Measurements from ENCODE around the gene TRIM28. TPM values are rescaled to one million over a fixed set of nuclear protein-coding genes. Genes with fewer than 3 reads are reported as not detected.

TRIM28 gene
- total and polyA plus RNA-seq, 9 of the 15 experiments (the other 6 are each of a cell fraction or from before 2014, with no cell fraction given): 12.1 to 797 (median 490) TPM

DNA sequence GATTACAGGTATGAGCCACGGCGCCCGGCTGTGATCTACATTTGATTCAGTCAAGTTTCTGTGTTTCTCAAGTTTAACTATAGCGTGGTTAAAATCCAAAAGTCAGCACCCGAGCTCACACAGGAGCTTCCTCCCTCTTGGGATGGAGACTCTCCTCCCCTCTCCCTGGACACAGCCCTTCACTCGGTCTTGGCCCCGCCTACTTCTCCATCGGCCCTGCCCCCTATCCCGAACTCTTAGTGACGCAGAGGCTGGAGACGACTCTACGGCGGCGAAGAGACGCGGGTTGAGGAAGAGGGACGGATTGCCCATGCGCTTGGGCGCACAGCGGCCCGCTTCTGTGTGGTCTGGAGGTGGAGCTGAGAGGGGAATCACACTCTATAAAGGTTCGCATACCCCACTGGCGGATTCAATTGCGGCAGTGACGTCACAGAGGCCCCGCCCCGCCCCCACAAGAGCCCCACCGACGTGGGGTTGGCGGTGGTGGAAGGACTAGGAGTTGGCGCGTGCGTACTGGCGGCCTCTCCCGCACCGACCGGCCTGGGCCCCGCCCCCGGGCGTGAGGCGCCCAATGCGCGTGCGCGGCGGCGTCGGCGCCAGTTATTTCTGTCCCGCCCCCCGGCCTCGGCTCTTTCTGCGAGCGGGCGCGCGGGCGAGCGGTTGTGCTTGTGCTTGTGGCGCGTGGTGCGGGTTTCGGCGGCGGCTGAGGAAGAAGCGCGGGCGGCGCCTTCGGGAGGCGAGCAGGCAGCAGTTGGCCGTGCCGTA lies at the start of gene TRIM28 (continued):
- no peak for TF ChIP-seq ZNF707 (CRISPR knock-in tag; conservative IDR thresholded peaks at IDR 0.05)
- TF ChIP-seq PCBP2 (IDR thresholded peaks at IDR 0.05; ENCODE audit: low read depth, low read length, poor library complexity, severe bottlenecking): no peak
- TF ChIP-seq MEIS2 (IDR thresholded peaks at IDR 0.05; ENCODE audit: partially characterized antibody): peak; percentile 90
- TF ChIP-seq, protein P1, sequence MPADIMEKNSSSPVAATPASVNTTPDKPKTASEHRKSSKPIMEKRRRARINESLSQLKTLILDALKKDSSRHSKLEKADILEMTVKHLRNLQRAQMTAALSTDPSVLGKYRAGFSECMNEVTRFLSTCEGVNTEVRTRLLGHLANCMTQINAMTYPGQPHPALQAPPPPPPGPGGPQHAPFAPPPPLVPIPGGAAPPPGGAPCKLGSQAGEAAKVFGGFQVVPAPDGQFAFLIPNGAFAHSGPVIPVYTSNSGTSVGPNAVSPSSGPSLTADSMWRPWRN (IDR thresholded peaks at IDR 0.05; ENCODE audit: low read depth): no peak
- TF ChIP-seq, protein P2, sequence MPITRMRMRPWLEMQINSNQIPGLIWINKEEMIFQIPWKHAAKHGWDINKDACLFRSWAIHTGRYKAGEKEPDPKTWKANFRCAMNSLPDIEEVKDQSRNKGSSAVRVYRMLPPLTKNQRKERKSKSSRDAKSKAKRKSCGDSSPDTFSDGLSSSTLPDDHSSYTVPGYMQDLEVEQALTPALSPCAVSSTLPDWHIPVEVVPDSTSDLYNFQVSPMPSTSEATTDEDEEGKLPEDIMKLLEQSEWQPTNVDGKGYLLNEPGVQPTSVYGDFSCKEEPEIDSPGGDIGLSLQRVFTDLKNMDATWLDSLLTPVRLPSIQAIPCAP (CRISPR knock-in tag; IDR thresholded peaks at IDR 0.05; ENCODE audit: borderline replicate concordance): no peak
- TF ChIP-seq PPARD (CRISPR knock-in tag; IDR thresholded peaks at IDR 0.05): no peak
- TF ChIP-seq KLF10 (CRISPR knock-in tag; IDR thresholded peaks at IDR 0.05): no peak
- 0 out of 2 replicates have a peak, but pooled peaks have one; percentile 23 for TF ChIP-seq ZBTB17 (CRISPR knock-in tag; IDR thresholded peaks at IDR 0.05)
- TF ChIP-seq SIN3A (IDR thresholded peaks at IDR 0.05; ENCODE audit: borderline replicate concordance in 2 of 2, control insufficient read depth in 1 of 2, low read depth in 2 of 2, low read length in 2 of 2): 0 out of 4 replicates have a peak, but pooled peaks of 1 of the 2 experiments have one; percentile 39
- TF ChIP-seq ZNF778 (CRISPR knock-in tag; IDR thresholded peaks at IDR 0.05): no peak
- no peak for TF ChIP-seq KLF6 (CRISPR knock-in tag; IDR thresholded peaks at IDR 0.05; ENCODE audit: borderline replicate concordance)
- TF ChIP-seq, protein P3, sequence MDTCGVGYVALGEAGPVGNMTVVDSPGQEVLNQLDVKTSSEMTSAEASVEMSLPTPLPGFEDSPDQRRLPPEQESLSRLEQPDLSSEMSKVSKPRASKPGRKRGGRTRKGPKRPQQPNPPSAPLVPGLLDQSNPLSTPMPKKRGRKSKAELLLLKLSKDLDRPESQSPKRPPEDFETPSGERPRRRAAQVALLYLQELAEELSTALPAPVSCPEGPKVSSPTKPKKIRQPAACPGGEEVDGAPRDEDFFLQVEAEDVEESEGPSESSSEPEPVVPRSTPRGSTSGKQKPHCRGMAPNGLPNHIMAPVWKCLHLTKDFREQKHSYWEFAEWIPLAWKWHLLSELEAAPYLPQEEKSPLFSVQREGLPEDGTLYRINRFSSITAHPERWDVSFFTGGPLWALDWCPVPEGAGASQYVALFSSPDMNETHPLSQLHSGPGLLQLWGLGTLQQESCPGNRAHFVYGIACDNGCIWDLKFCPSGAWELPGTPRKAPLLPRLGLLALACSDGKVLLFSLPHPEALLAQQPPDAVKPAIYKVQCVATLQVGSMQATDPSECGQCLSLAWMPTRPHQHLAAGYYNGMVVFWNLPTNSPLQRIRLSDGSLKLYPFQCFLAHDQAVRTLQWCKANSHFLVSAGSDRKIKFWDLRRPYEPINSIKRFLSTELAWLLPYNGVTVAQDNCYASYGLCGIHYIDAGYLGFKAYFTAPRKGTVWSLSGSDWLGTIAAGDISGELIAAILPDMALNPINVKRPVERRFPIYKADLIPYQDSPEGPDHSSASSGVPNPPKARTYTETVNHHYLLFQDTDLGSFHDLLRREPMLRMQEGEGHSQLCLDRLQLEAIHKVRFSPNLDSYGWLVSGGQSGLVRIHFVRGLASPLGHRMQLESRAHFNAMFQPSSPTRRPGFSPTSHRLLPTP (IDR thresholded peaks at IDR 0.05; ENCODE audit: borderline replicate concordance, extremely low read depth, insufficient read length): no peak
- peak; percentile 33 for TF ChIP-seq RBM25 (IDR thresholded peaks at IDR 0.05; ENCODE audit: low read depth, low read length, severe bottlenecking)
- no peak for TF ChIP-seq ZNF77 (CRISPR knock-in tag; IDR thresholded peaks at IDR 0.05)
- TF ChIP-seq, protein P4, sequence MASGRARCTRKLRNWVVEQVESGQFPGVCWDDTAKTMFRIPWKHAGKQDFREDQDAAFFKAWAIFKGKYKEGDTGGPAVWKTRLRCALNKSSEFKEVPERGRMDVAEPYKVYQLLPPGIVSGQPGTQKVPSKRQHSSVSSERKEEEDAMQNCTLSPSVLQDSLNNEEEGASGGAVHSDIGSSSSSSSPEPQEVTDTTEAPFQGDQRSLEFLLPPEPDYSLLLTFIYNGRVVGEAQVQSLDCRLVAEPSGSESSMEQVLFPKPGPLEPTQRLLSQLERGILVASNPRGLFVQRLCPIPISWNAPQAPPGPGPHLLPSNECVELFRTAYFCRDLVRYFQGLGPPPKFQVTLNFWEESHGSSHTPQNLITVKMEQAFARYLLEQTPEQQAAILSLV (tag; IDR thresholded peaks at IDR 0.05): no peak
- TF ChIP-seq JUNB (CRISPR knock-in tag; conservative IDR thresholded peaks at IDR 0.05): no peak
- peak; percentile 19 for TF ChIP-seq NEUROD1 (IDR thresholded peaks at IDR 0.05; ENCODE audit: borderline replicate concordance, low read depth, low read length, partially characterized antibody)
- TF ChIP-seq TBL1XR1 (IDR thresholded peaks at IDR 0.05; ENCODE audit: low read length in 2 of 2): peak in 1 of 2 experiments; percentile 43; a peak in 2 of 4 replicates
- peak; percentile 97 for TF ChIP-seq POLR2AphosphoS5 (IDR thresholded peaks at IDR 0.05; ENCODE audit: control insufficient read depth, insufficient read depth, low read depth, low read length)
- no peak for TF ChIP-seq ZNF551 (CRISPR knock-in tag; IDR thresholded peaks at IDR 0.05)
- no peak for TF ChIP-seq SRSF3 (IDR thresholded peaks at IDR 0.05; ENCODE audit: insufficient read depth, low read length)
- TF ChIP-seq TAF1 (IDR thresholded peaks at IDR 0.05; ENCODE audit: control insufficient read depth, extremely low read depth, insufficient read depth, low read length, severe bottlenecking): peak; percentile 98

All from K562 (cell line).